A673 (cell line): ENCODE data around the gene KIRREL3.

Source experiments
- CTCF ChIP-seq: fragments of 300-800, 200-600 bp; sonication (generic); conservative IDR thresholded peaks from 2 replicates; pipeline ENCODE4 v1.5.1; 2017; ENCODE audit warnings: low read depth, mild to moderate bottlenecking, antibody characterized with exemption, low read length, moderate library complexity, mixed read lengths
- EZH2 ChIP-seq: fragments of 200-600 bp; sonication (generic); IDR thresholded peaks from 2 replicates; pipeline ENCODE4 v1.6.1; 2017; ENCODE audit warnings: borderline replicate concordance, low read depth, mild to moderate bottlenecking, mixed read lengths, antibody characterized with exemption, low read length; ENCODE audit not compliant: poor library complexity, severe bottlenecking

- TF ChIP-seq CTCF (no peak), EZH2 (no peak)
These were observed 574.5 kb downstream of the KIRREL3 start for GRCh38 chr11:126426106-126426505.
